ENCODE results near the gene SEC14L1. TPM values are rescaled to one million over a fixed set of nuclear protein-coding genes. Genes with fewer than 3 reads are reported as not detected.

SEC14L1 gene
- total RNA-seq, 1 experiment from 2014 or later, result 78.6 TPM

DNA sequence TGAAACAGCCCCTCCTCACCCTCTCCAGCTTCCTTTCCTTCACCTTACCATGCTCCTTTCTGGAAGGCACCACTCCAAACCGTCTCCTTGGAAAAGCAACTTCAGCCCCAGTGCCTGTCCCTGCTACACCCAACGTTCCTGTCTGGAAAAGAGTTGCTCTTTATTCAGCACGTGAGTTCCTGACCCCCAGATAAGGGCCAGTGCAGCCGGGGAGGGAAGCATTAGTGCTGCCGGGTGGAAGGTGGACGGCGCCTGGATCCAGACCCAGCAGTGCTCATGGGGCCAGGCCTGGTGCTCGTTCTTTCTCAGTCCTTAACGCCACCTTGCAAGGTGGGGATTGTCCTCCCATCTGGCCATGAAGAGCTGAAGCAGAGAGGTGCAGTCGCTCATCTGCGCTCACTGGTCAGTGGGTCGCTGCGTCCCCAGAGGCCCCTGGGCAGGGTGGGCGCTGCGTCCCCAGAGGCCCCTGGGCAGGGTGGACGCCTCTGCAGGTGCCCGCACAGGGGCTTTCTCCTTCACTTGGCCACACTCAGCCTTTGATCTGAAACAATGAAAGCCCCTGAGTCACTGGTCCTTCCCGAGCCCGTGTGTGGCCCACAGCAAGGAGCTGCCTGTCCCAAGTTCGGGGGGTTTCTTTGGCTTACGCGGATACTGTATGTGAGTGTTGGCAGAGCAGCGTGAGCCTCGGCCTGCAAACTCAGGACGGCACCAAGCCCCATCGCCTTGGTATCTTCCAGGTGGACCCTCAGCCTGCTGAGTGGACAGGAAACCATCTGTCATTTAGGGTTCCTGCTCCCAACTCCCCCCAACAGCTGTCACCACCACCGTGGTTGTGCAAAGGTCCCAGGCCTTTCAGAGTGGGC lies 117.1 kb downstream of the SEC14L1 start:
- TF ChIP-seq EZH2 (IDR thresholded peaks at IDR 0.05; ENCODE audit: borderline replicate concordance, low read depth, low read length, poor library complexity, severe bottlenecking), result no peak
- TF ChIP-seq, protein P1, sequence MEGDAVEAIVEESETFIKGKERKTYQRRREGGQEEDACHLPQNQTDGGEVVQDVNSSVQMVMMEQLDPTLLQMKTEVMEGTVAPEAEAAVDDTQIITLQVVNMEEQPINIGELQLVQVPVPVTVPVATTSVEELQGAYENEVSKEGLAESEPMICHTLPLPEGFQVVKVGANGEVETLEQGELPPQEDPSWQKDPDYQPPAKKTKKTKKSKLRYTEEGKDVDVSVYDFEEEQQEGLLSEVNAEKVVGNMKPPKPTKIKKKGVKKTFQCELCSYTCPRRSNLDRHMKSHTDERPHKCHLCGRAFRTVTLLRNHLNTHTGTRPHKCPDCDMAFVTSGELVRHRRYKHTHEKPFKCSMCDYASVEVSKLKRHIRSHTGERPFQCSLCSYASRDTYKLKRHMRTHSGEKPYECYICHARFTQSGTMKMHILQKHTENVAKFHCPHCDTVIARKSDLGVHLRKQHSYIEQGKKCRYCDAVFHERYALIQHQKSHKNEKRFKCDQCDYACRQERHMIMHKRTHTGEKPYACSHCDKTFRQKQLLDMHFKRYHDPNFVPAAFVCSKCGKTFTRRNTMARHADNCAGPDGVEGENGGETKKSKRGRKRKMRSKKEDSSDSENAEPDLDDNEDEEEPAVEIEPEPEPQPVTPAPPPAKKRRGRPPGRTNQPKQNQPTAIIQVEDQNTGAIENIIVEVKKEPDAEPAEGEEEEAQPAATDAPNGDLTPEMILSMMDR (conservative IDR thresholded peaks at IDR 0.05; ENCODE audit: low read depth, low read length), result no peak
- Histone ChIP-seq H3K9me3 (ENCODE audit: low read depth, low read length, poor library complexity, severe bottlenecking) (no peaks in the 10 kb centered on the region), H3K4me1 (ENCODE audit: insufficient read depth, low read length, poor library complexity, severe bottlenecking) (no peaks in the 10 kb centered on the region), H3K27ac (ENCODE audit: low read depth, low read length, poor library complexity, severe bottlenecking) (no peak overlapping the region), H3K4me3 (ENCODE audit: low read depth, low read length, poor library complexity, severe bottlenecking) (no peak overlapping the region), H3K27me3 (replicated peaks; ENCODE audit: insufficient read depth, low read depth, low read length, poor library complexity) (no peaks in the 10 kb centered on the region), H3K36me3 (ENCODE audit: insufficient read depth, low read length, poor library complexity, severe bottlenecking) (no peaks in the 10 kb centered on the region)
- no TSS peak for BruUV-seq (replicated peaks)
- ChIA-PET CTCF (no interaction called here), POLR2A (ENCODE audit: low non-redundant PET) (no interaction called here)
- intact Hi-C loops (cut with micrococcal nuclease; ENCODE audit: unreplicated experiment), result no loop called here
- DNase-seq (ENCODE audit: low spot score), result no peak

DNA sequence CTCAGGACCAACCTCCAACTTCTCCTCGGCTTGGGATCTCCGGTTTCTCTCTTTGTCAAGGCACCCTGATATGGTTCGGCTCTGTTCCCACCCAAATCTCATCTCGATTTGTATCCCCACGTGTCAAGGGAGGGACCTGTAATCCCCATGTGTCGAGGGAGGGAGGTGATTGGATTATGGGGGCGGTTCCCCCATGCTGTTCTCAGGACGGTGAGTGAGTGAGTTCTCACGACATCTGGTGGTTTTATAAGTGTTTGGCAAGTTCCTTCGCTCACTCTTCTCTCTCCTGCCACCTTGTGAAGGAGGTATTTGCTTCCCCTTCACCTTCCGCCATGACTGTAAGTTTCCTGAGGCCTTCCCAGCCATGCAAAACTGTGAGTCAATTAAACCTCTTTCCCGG lies 117.9 kb downstream of the SEC14L1 start:
- Histone ChIP-seq H3K27ac (ENCODE audit: low read depth, low read length, poor library complexity, severe bottlenecking) (no peak overlapping the region), H3K9me3 (ENCODE audit: low read depth, low read length, poor library complexity, severe bottlenecking) (no peaks in the 10 kb centered on the region), H3K27me3 (replicated peaks; ENCODE audit: insufficient read depth, low read depth, low read length, poor library complexity) (no peaks in the 10 kb centered on the region), H3K36me3 (ENCODE audit: insufficient read depth, low read length, poor library complexity, severe bottlenecking) (no peaks in the 10 kb centered on the region), H3K4me1 (ENCODE audit: insufficient read depth, low read length, poor library complexity, severe bottlenecking) (no peaks in the 10 kb centered on the region), H3K4me3 (ENCODE audit: low read depth, low read length, poor library complexity, severe bottlenecking) (no peak overlapping the region)
- no TSS peak for BruUV-seq (replicated peaks)
- DNase-seq (ENCODE audit: low spot score), result peak; percentile 35
- POLR2A ChIA-PET (ENCODE audit: low non-redundant PET), result no interaction called here
- CTCF ChIA-PET, result no interaction called here
- intact Hi-C loops (cut with micrococcal nuclease; ENCODE audit: unreplicated experiment), result no loop called here
- TF ChIP-seq, protein P1 (conservative IDR thresholded peaks at IDR 0.05; ENCODE audit: low read depth, low read length), result no peak
- no peak for TF ChIP-seq EZH2 (IDR thresholded peaks at IDR 0.05; ENCODE audit: borderline replicate concordance, low read depth, low read length, poor library complexity, severe bottlenecking)

- H3K9me3 ChIP-seq (ENCODE audit: low read depth, low read length, poor library complexity, severe bottlenecking), result no peaks in the 10 kb centered on the region
- BruUV-seq (replicated peaks), result no TSS peak
- H3K4me3 ChIP-seq (ENCODE audit: low read depth, low read length, poor library complexity, severe bottlenecking), result no peak overlapping the region
- H3K36me3 ChIP-seq (ENCODE audit: insufficient read depth, low read length, poor library complexity, severe bottlenecking), result no peaks in the 10 kb centered on the region
- no peaks in the 10 kb centered on the region for H3K27me3 ChIP-seq (replicated peaks; ENCODE audit: insufficient read depth, low read depth, low read length, poor library complexity)
- no peak for TF ChIP-seq EZH2 (IDR thresholded peaks at IDR 0.05; ENCODE audit: borderline replicate concordance, low read depth, low read length, poor library complexity, severe bottlenecking)
- TF ChIP-seq, protein P1 (conservative IDR thresholded peaks at IDR 0.05; ENCODE audit: low read depth, low read length), result no peak
- intact Hi-C loops (cut with micrococcal nuclease; ENCODE audit: unreplicated experiment), result no loop called here
- H3K4me1 ChIP-seq (ENCODE audit: insufficient read depth, low read length, poor library complexity, severe bottlenecking), result no peaks in the 10 kb centered on the region
- no peak for DNase-seq (ENCODE audit: low spot score)
- no peak overlapping the region for H3K27ac ChIP-seq (ENCODE audit: low read depth, low read length, poor library complexity, severe bottlenecking)
- ChIA-PET CTCF (no interaction called here), POLR2A (ENCODE audit: low non-redundant PET) (no interaction called here)
These were observed 124.0 kb downstream of the SEC14L1 start for GRCh38 chr17:77264617-77265230.

Data from A673 (cell line).